Parathyroid adenoma (tissue), 2 donors: ENCODE results near the gene GNAO1.

Source experiments
- H2AFZ ChIP-seq: fragments of 300-600 bp; sonication (generic); one replicate; pipeline ENCODE4 v1.7.0; 2017; ENCODE audit warnings: antibody characterized with exemption, mild to moderate bottlenecking
- H3K27ac ChIP-seq: fragments of 300-600 bp; sonication (generic); one replicate; pipeline ENCODE4 v1.7.0; 2017
- H3K27me3 ChIP-seq: fragments of 300-600 bp; sonication (generic); one replicate; pipeline ENCODE4 v1.7.0; 2017; ENCODE audit warnings: low read length; ENCODE audit not compliant: control insufficient read depth, insufficient read depth
- H3K36me3 ChIP-seq: fragments of 300-600 bp; sonication (generic); one replicate; pipeline ENCODE4 v1.7.0; 2017; ENCODE audit warnings: low read length; ENCODE audit not compliant: control insufficient read depth, insufficient read depth
- H3K4me1 ChIP-seq: fragments of 300-600 bp; sonication (generic); one replicate; pipeline ENCODE4 v1.7.0; 2017; ENCODE audit warnings: control low read depth
- H3K4me2 ChIP-seq: fragments of 300-600 bp; sonication (generic); one replicate; pipeline ENCODE4 v1.7.0; 2017; ENCODE audit warnings: low read length
- H3K4me3 ChIP-seq: fragments of 300-600 bp; sonication (generic); one replicate; pipeline ENCODE4 v1.7.0; 2017; ENCODE audit warnings: low read depth, low read length
- H3K79me2 ChIP-seq: fragments of 300-600 bp; sonication (generic); one replicate; pipeline ENCODE4 v1.7.0; 2017; ENCODE audit warnings: control low read depth
- H3K9ac ChIP-seq: fragments of 300-600 bp; sonication (generic); one replicate; pipeline ENCODE4 v1.7.0; 2017; ENCODE audit warnings: mild to moderate bottlenecking
- H3K9me3 ChIP-seq: fragments of 300-600 bp; sonication (generic); one replicate; pipeline ENCODE4 v1.7.0; 2017; ENCODE audit warnings: low read length; ENCODE audit not compliant: control insufficient read depth
- CTCF ChIP-seq: fragments of 300-600 bp; sonication (generic); IDR thresholded peaks from one replicate; pipeline ENCODE4 v1.7.0; 2017; ENCODE audit warnings: antibody characterized with exemption, mild to moderate bottlenecking
- donor health status: primary hyperparathyroidism.

The GNAO1 gene

GRCh38 chr16:56346131-56346890 is 155.0 kb downstream of the GNAO1 start:
- no peaks in the 10 kb centered on the region for H3K9me3 ChIP-seq
- H3K9ac ChIP-seq: no peak overlapping the region
- H3K27me3 ChIP-seq: no peaks in the 10 kb centered on the region
- H3K4me3 ChIP-seq: no peak overlapping the region
- no peaks in the 10 kb centered on the region for H3K4me1 ChIP-seq
- H3K79me2 ChIP-seq: no peaks in the 10 kb centered on the region
- H3K36me3 ChIP-seq: no peaks in the 10 kb centered on the region
- no peak overlapping the region for H2AFZ ChIP-seq
- H3K27ac ChIP-seq: no peak overlapping the region
- no peak for TF ChIP-seq CTCF
- no peak overlapping the region for H3K4me2 ChIP-seq

- H3K27ac ChIP-seq: no peak overlapping the region
- H3K27me3 ChIP-seq: no peaks in the 10 kb centered on the region
- H3K9ac ChIP-seq: no peak overlapping the region
- H3K4me2 ChIP-seq: no peak overlapping the region
- no peaks in the 10 kb centered on the region for H3K79me2 ChIP-seq
- H3K4me1 ChIP-seq: no peaks in the 10 kb centered on the region
- no peak overlapping the region for H2AFZ ChIP-seq
- H3K9me3 ChIP-seq: no peaks in the 10 kb centered on the region
- TF ChIP-seq CTCF: no peak
- H3K36me3 ChIP-seq: no peaks in the 10 kb centered on the region
- no peak overlapping the region for H3K4me3 ChIP-seq
Measured at GRCh38 chr16:56347166-56347565, 155.9 kb downstream of the GNAO1 start.

GRCh38 chr16:56347670-56348069 is 156.4 kb downstream of the GNAO1 start:
- no peaks in the 10 kb centered on the region for H3K79me2 ChIP-seq
- no peak overlapping the region for H2AFZ ChIP-seq
- H3K36me3 ChIP-seq: no peaks in the 10 kb centered on the region
- no peak overlapping the region for H3K4me2 ChIP-seq
- TF ChIP-seq CTCF: no peak
- no peak overlapping the region for H3K27ac ChIP-seq
- H3K27me3 ChIP-seq: no peaks in the 10 kb centered on the region
- no peak overlapping the region for H3K9ac ChIP-seq
- no peaks in the 10 kb centered on the region for H3K4me1 ChIP-seq
- H3K4me3 ChIP-seq: no peak overlapping the region
- no peaks in the 10 kb centered on the region for H3K9me3 ChIP-seq

GRCh38 chr16:56348168-56349085 is 157.1 kb downstream of the GNAO1 start:
- Histone ChIP-seq H3K4me1 (no peaks in the 10 kb centered on the region), H3K4me2 (no peak overlapping the region), H3K36me3 (no peaks in the 10 kb centered on the region), H3K27ac (no peak overlapping the region), H3K9me3 (no peaks in the 10 kb centered on the region), H3K79me2 (no peaks in the 10 kb centered on the region), H3K9ac (no peak overlapping the region), H3K4me3 (no peak overlapping the region), H2AFZ (no peak overlapping the region), H3K27me3 (no peaks in the 10 kb centered on the region)
- TF ChIP-seq CTCF: no peak
